Liver (tissue), 9 donors: ENCODE measurements around the gene CEP43. TPM values are rescaled to one million over a fixed set of nuclear protein-coding genes. Genes with fewer than 3 reads are reported as not detected.
A peak's percentile ranks its signal among the peaks of the same experiment; 100 is the strongest.

ENCODE experiments used
- DNase-seq: peaks from one replicate; pipeline ENCODE4 v3.0.0-alpha.2; 2017; ENCODE audit warnings: low spot score
- H3K27ac ChIP-seq, 2 donors: one replicate each; pipeline ENCODE4 v1.7.0; 2013; ENCODE audit warnings: inconsistent platforms in 2 of 2, low read length in 2 of 2, control low read depth in 1 of 2, low read depth in 1 of 2, mild to moderate bottlenecking in 1 of 2
- H3K27me3 ChIP-seq, 4 donors: one replicate each; pipeline versions ENCODE4 v1.6.1 to v1.7.0; 2013; ENCODE audit warnings: low read length in 3 of 4, inconsistent platforms in 1 of 4, mild to moderate bottlenecking in 1 of 4, moderate library complexity in 1 of 4; ENCODE audit not compliant: control insufficient read depth in 4 of 4, insufficient read depth in 4 of 4
- H3K36me3 ChIP-seq, 4 donors: one replicate each; pipeline versions ENCODE4 v1.6.1 to v1.7.0; 2013; ENCODE audit warnings: low read length in 3 of 4, mild to moderate bottlenecking in 3 of 4, low read depth in 1 of 4, moderate library complexity in 1 of 4; ENCODE audit not compliant: control insufficient read depth in 4 of 4, insufficient read depth in 3 of 4
- H3K4me1 ChIP-seq, 4 donors: one replicate each; pipeline versions ENCODE4 v1.6.1 to v1.7.0; 2013; ENCODE audit warnings: low read length in 3 of 4, mild to moderate bottlenecking in 3 of 4, moderate library complexity in 1 of 4; ENCODE audit not compliant: control insufficient read depth in 4 of 4, insufficient read depth in 4 of 4
- H3K4me3 ChIP-seq, 3 donors: one replicate each; pipeline versions ENCODE4 v1.6.1 to v1.7.0; 2013; ENCODE audit warnings: low read length in 3 of 3, control low read depth in 1 of 3, low read depth in 1 of 3, mild to moderate bottlenecking in 1 of 3
- H3K9ac ChIP-seq, 2 donors: one replicate each; pipeline ENCODE4 v1.7.0; 2013; ENCODE audit warnings: low read length in 2 of 2, mild to moderate bottlenecking in 2 of 2, moderate library complexity in 2 of 2, control low read depth in 1 of 2, low read depth in 1 of 2
- H3K9me3 ChIP-seq, 4 donors: one replicate each; pipeline versions ENCODE4 v1.6.1 to v1.7.0; 2013; ENCODE audit warnings: low read length in 3 of 4; ENCODE audit not compliant: control insufficient read depth in 4 of 4
- ATF3 ChIP-seq: IDR thresholded peaks from 2 replicates; pipeline ENCODE4 v1.6.1; 2016; ENCODE audit warnings: antibody characterized with exemption
- FOXA1 ChIP-seq: IDR thresholded peaks from 2 replicates; pipeline ENCODE4 v1.6.1; 2016; ENCODE audit warnings: antibody characterized with exemption
- FOXA2 ChIP-seq: IDR thresholded peaks from 2 replicates; pipeline ENCODE4 v1.6.1; 2016; ENCODE audit warnings: antibody characterized with exemption
- GABPA ChIP-seq, 2 donors: IDR thresholded peaks in 1 of 2; conservative IDR thresholded peaks in 1 of 2; 2 replicates each; pipeline ENCODE4 v1.6.1; 2016; ENCODE audit warnings: antibody characterized with exemption in 2 of 2, mild to moderate bottlenecking in 1 of 2, moderate library complexity in 1 of 2
- HNF4A ChIP-seq, 2 donors: conservative IDR thresholded peaks; 2 replicates each; pipeline ENCODE4 v1.6.1; 2016; ENCODE audit warnings: antibody characterized with exemption in 2 of 2, mild to moderate bottlenecking in 2 of 2
- HNF4G ChIP-seq: IDR thresholded peaks from 2 replicates; pipeline ENCODE4 v1.6.1; 2016; ENCODE audit warnings: antibody characterized with exemption
- JUND ChIP-seq, 2 donors: IDR thresholded peaks; 2 replicates each; pipeline ENCODE4 v1.6.1; 2016; ENCODE audit warnings: antibody characterized with exemption in 2 of 2
- MAX ChIP-seq: IDR thresholded peaks from 2 replicates; pipeline ENCODE4 v1.6.1; 2016; ENCODE audit warnings: antibody characterized with exemption
- NR2F2 ChIP-seq: IDR thresholded peaks from 2 replicates; pipeline ENCODE4 v1.6.1; 2016; ENCODE audit warnings: antibody characterized with exemption
- REST ChIP-seq: IDR thresholded peaks from 2 replicates; pipeline ENCODE4 v1.6.1; 2016; ENCODE audit warnings: antibody characterized with exemption, mild to moderate bottlenecking
- RXRA ChIP-seq, 2 donors: IDR thresholded peaks; 2 replicates each; pipeline ENCODE4 v1.6.1; 2017 to 2018; ENCODE audit warnings: antibody characterized with exemption in 2 of 2, mild to moderate bottlenecking in 1 of 2
- SP1 ChIP-seq: IDR thresholded peaks from 2 replicates; pipeline ENCODE4 v1.6.1; 2018; ENCODE audit warnings: antibody characterized with exemption, mild to moderate bottlenecking
- TAF1 ChIP-seq: conservative IDR thresholded peaks from 2 replicates; pipeline ENCODE4 v1.6.1; 2016; ENCODE audit warnings: antibody characterized with exemption, mild to moderate bottlenecking
- YY1 ChIP-seq: IDR thresholded peaks from 2 replicates; pipeline ENCODE4 v1.6.1; 2016; ENCODE audit warnings: antibody characterized with exemption, mild to moderate bottlenecking
- ZBTB33 ChIP-seq: IDR thresholded peaks from 2 replicates; pipeline ENCODE4 v1.6.1; 2016; ENCODE audit warnings: antibody characterized with exemption
- WGBS: extraction: QIAGEN DNeasy Blood & Tissue Kit; methylation state at CpG from one replicate; pipeline ENCODE4 v1.1.7; 2013; 5-methylcytosine and 5-hydroxymethylcytosine counted together
- polyA plus RNA-seq, 2 donors: library from polyadenylated mRNA; stranded (reverse) in 1 of 2; unstranded in 1 of 2; fragments of 200-250 nt in 1 of 2; fragments of >200 nt in 1 of 2; fragmentation: Nextera tagmentation in 1 of 2; extraction: Ambion mirVana in 1 of 2; gene quantifications; one replicate each; pipeline versions ENCODE4 v1.2.1 to v1.2.3, GENCODE V29; 2013 to 2015
- total RNA-seq, 2 donors: library from RNA; depleted of rRNA; stranded (reverse); fragments of >200 nt; gene quantifications; one replicate each; pipeline ENCODE4 v1.2.3, GENCODE V29; 2014
- donor health status: healthy.
- donor health status: healthy.
- donor health status: healthy.
- donor health status: healthy.
- donor health status: healthy.

Gene CEP43
- total and polyA plus RNA-seq, 4 donors, result 12.0 to 32.0 (median 18.0) TPM

- 2% methylated on average over 10 of the region's 10 CpGs for WGBS
- Histone ChIP-seq H3K4me1 (peaks cover 5 to 67% (median 55%) of the 10 kb centered on the region in 4 donors), H3K36me3 (no peaks in the 10 kb centered on the region), H3K27me3 (no peaks in the 10 kb centered on the region), H3K9ac (peak overlapping the region; percentile 82 to 86), H3K9me3 (no peaks in the 10 kb centered on the region), H3K4me3 (peak overlapping the region; percentile 71 to 98 (median 89)), H3K27ac (peak overlapping the region; percentile 71 to 85)
- DNase-seq, result no peak
- TF ChIP-seq HNF4A (conservative IDR thresholded peaks at IDR 0.05), result peak; percentile 71 to 72
- TF ChIP-seq SP1, result peak; percentile 6
- no peak for TF ChIP-seq ZBTB33
- no peak for TF ChIP-seq MAX
- TF ChIP-seq JUND (IDR thresholded peaks at IDR 0.05), result no peak
- peak; percentile 15 for TF ChIP-seq HNF4G
- TF ChIP-seq FOXA1, result no peak
- no peak for TF ChIP-seq RXRA (IDR thresholded peaks at IDR 0.05)
- no peak for TF ChIP-seq FOXA2
- no peak for TF ChIP-seq REST
- TF ChIP-seq GABPA (IDR thresholded peaks at IDR 0.05 in 1 of 2, conservative IDR thresholded peaks at IDR 0.05 in 1 of 2), result no peak
- TF ChIP-seq YY1, result no peak
- TF ChIP-seq NR2F2, result no peak
Measured at GRCh38 chr6:166999884-167000253, 672 bp downstream of the CEP43 start.

GRCh38 chr6:167000759-167001158 is 1.6 kb downstream of the CEP43 start:
- WGBS, result 80% methylated on average over 2 of the region's 2 CpGs
- TF ChIP-seq ZBTB33, result no peak
- no peak for TF ChIP-seq GABPA (IDR thresholded peaks at IDR 0.05 in 1 of 2, conservative IDR thresholded peaks at IDR 0.05 in 1 of 2)
- TF ChIP-seq HNF4G, result no peak
- TF ChIP-seq SP1, result no peak
- TF ChIP-seq ATF3, result no peak
- TF ChIP-seq YY1, result no peak
- TF ChIP-seq HNF4A (conservative IDR thresholded peaks at IDR 0.05), result no peak
- no peak for TF ChIP-seq REST
- TF ChIP-seq TAF1, result no peak
- no peak for TF ChIP-seq RXRA (IDR thresholded peaks at IDR 0.05)
- no peak overlapping the region for H3K9ac ChIP-seq
- H3K27ac ChIP-seq, result no peak overlapping the region
- peak overlapping the region in 1 of 3 donors; percentile 14 for H3K4me3 ChIP-seq
- peaks cover 0 to under 1% (median 0%) of the 10 kb centered on the region in 4 donors for H3K36me3 ChIP-seq
- no peaks in the 10 kb centered on the region for H3K27me3 ChIP-seq
- H3K9me3 ChIP-seq, result no peaks in the 10 kb centered on the region
- H3K4me1 ChIP-seq, result peaks cover 7 to 76% (median 64%) of the 10 kb centered on the region in 4 donors
- DNase-seq, result no peak
